HepG2 (cell line): ENCODE measurements around the gene PIP4K2C. TPM values are rescaled to one million over a fixed set of nuclear protein-coding genes. Genes with fewer than 3 reads are reported as not detected.
A peak's percentile ranks its signal among the peaks of the same experiment; 100 is the strongest.

ENCODE experiments used
- ATF3 ChIP-seq: sonication (generic); formaldehyde crosslinking; IDR thresholded peaks from 2 replicates; pipeline ENCODE4 v1.4.0; 2020; ENCODE audit warnings: missing genetic modification reagents
- ATF4 ChIP-seq, 2 experiments: fragments of 450-650 bp in 1 of 2; sonication (generic) in 1 of 2; formaldehyde crosslinking; IDR thresholded peaks; 2 replicates each; pipeline versions ENCODE4 v1.5.0 to v1.8.0; 2020 to 2022; ENCODE audit warnings: mild to moderate bottlenecking in 1 of 2, missing genetic modification reagents in 1 of 2
- ATF6 ChIP-seq: sonication (generic); formaldehyde crosslinking; conservative IDR thresholded peaks from 2 replicates; pipeline ENCODE4 v1.4.0; 2020; ENCODE audit warnings: missing genetic modification reagents
- FOXA1 ChIP-seq, 2 experiments: fragments of 450-650 bp in 1 of 2; sonication (generic) in 1 of 2; formaldehyde crosslinking in 1 of 2; IDR thresholded peaks; 2 replicates each; pipeline versions ENCODE4 v1.4.0 to v1.6.1; 2016 to 2020; ENCODE audit warnings: missing genetic modification reagents in 1 of 2
- FOXP4 ChIP-seq: sonication (generic); formaldehyde crosslinking; IDR thresholded peaks from 2 replicates; pipeline ENCODE4 v1.4.0; 2020; ENCODE audit warnings: missing genetic modification reagents
- MED13 ChIP-seq: sonication (generic); formaldehyde crosslinking; IDR thresholded peaks from 2 replicates; pipeline ENCODE4 v1.5.0; 2020; ENCODE audit warnings: missing genetic modification reagents
- PHF8 ChIP-seq: sonication (generic); formaldehyde crosslinking; IDR thresholded peaks from 2 replicates; pipeline ENCODE4 v1.5.0; 2020; ENCODE audit warnings: missing genetic modification reagents
- RBM22 ChIP-seq: fragments of 200-400 bp; formaldehyde crosslinking; optimal IDR thresholded peaks from 2 replicates; pipeline ENCODE3; 2017; ENCODE audit warnings: mild to moderate bottlenecking, low read length, moderate library complexity
- TARDBP ChIP-seq: sonication (generic); formaldehyde crosslinking; IDR thresholded peaks from 2 replicates; pipeline ENCODE4 v1.8.0; 2022; ENCODE audit warnings: mild to moderate bottlenecking, missing genetic modification reagents
- TFAP4 ChIP-seq: sonication (generic); IDR thresholded peaks from 2 replicates; pipeline ENCODE4 v1.6.1; 2016; ENCODE audit warnings: low read depth, borderline replicate concordance
- THAP11 ChIP-seq: IDR thresholded peaks from 2 replicates; pipeline ENCODE4 v1.6.1; 2016; ENCODE audit warnings: missing biosample characterization, missing genetic modification reagents
- ZBTB10 ChIP-seq: sonication (generic); formaldehyde crosslinking; IDR thresholded peaks from 2 replicates; pipeline ENCODE4 v1.4.0; 2020; ENCODE audit warnings: missing genetic modification reagents, borderline replicate concordance
- ZC3H4 ChIP-seq: sonication (generic); formaldehyde crosslinking; IDR thresholded peaks from 2 replicates; pipeline ENCODE4 v1.4.0; 2020; ENCODE audit warnings: missing genetic modification reagents, borderline replicate concordance
- ZFP90 ChIP-seq: sonication (generic); formaldehyde crosslinking; IDR thresholded peaks from 2 replicates; pipeline ENCODE4 v1.8.0; 2022; ENCODE audit warnings: missing genetic modification reagents, mild to moderate bottlenecking, inconsistent platforms, borderline replicate concordance
- ZFYVE20 ChIP-seq: sonication (generic); formaldehyde crosslinking; IDR thresholded peaks from 2 replicates; pipeline ENCODE4 v1.8.0; 2023; ENCODE audit warnings: low read depth, mild to moderate bottlenecking, moderate library complexity, missing genetic modification reagents, borderline replicate concordance
- ZGPAT ChIP-seq: IDR thresholded peaks from 2 replicates; pipeline ENCODE4 v1.6.1; 2016; ENCODE audit warnings: mild to moderate bottlenecking
- ZNF180 ChIP-seq: sonication (generic); formaldehyde crosslinking; IDR thresholded peaks from 2 replicates; pipeline ENCODE4 v1.4.0; 2020; ENCODE audit warnings: low read depth, missing genetic modification reagents, borderline replicate concordance
- polyA plus RNA-seq, 8 experiments: library from polyadenylated mRNA; depleted of rRNA in 3 of 8; stranded (reverse) in 7 of 8; unstranded in 1 of 8; fragments of >200 nt; fragmentation: Illumina TruSeq in 4 of 8; extraction: Trizol in 4 of 8; gene quantifications; 2 replicates each; pipeline versions ENCODE4 v1.2.1 to v1.2.3, GENCODE V29; 2011 to 2016; ENCODE audit warnings: low read depth in 4 of 8, missing spikeins in 1 of 8, mixed read lengths in 1 of 8; ENCODE audit not compliant: insufficient read depth in 1 of 8
- total RNA-seq, 5 experiments: library from RNA; depleted of rRNA; stranded (reverse); fragments of >200 nt; fragmentation: Illumina TruSeq; extraction: Trizol; gene quantifications; 2 replicates each; pipeline ENCODE4 v1.2.3, GENCODE V29; 2016; ENCODE audit warnings: low read depth in 1 of 5

PIP4K2C gene
- total and polyA plus RNA-seq, 2 of the 13 experiments (the other 11 are each of a cell fraction or from before 2014, with no cell fraction given), result 23.3 to 26.4 TPM

GRCh38 chr12:57579677-57580465, 11.1 kb upstream of the PIP4K2C start (continued):
- TF ChIP-seq TARDBP (peak; percentile 31; the same call in 1 of the 2 replicates), ZBTB10 (peak; percentile 36; the same call in 1 of the 2 replicates), ATF3 (CRISPR knock-in tag) (peak; percentile 83), ZGPAT (peak; percentile 47; the same call in 1 of the 2 replicates), ZFYVE20 (CRISPR knock-in tag) (no peak), FOXA1 (IDR thresholded peaks at IDR 0.05) (no peak), FOXA1 (CRISPR knock-in tag; IDR thresholded peaks at IDR 0.05) (peak; percentile 23; the same call in 1 of the 2 replicates), ATF4 (CRISPR knock-in tag; IDR thresholded peaks at IDR 0.05) (no peak; a peak in 1 of 4 replicates), ZFP90 (CRISPR knock-in tag) (peak; percentile 81; the same call in 1 of the 2 replicates), FOXP4 (CRISPR knock-in tag) (peak; percentile 51; the same call in 1 of the 2 replicates), ZC3H4 (CRISPR knock-in tag) (peak; percentile 40; the same call in 1 of the 2 replicates), THAP11 (CRISPR knock-in tag) (peak; percentile 9; the same call in 1 of the 2 replicates), TFAP4 (no peak; the same call in 1 of the 2 replicates), ZNF180 (no peak), MED13 (CRISPR knock-in tag) (no peak), PHF8 (no peak), RBM22 (no peak), ATF6 (CRISPR knock-in tag) (no peak)
